ENCODE measurements around the gene ZNF611.
"Not testable (repeated sequence)": the region's sequence is repeated elsewhere in the genome, so short reads cannot be mapped to it uniquely, and the experiment has no call there.

DNA sequence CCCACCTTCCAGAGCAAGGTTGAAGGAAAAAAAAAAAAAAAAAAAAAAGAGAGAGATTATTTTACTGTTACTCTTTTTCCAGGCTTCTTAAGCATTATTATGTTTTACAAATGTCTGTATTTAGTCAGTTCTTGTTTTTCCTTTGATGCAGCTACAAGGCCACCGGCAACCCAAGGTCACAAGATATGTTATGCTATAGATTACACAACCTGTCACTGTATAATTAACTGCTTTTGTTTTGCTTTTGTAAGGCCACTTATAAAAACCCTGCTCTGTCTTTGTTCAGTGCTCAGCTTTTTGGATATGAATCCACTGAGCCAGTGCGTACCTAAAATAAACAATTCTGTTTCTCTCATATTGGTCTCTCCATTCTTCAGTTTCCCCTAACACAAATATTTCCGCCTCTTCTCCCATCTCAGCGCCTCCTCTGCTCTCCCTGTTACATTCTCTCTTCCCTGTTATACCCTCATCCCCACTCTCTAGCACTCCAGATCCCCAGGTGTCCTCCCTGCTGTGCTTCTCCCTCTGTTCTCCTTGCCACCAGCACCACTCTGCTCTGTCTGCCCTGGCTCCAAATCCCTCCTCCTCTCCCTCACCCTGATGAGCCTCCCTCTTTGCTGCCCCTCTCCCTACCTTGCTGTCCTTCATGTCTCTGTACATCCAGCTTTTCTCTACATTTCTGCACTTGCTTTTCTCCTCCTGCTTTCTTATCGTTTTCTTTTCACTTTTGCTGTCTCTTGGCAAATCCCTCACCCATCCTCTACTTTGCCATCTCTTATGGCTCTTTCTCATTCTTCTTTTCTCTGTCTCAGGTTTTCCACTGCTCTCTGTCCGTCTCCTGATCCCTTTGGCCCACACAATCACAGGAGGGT is 45.7 kb downstream of the ZNF611 start:
- TF ChIP-seq, protein P1, sequence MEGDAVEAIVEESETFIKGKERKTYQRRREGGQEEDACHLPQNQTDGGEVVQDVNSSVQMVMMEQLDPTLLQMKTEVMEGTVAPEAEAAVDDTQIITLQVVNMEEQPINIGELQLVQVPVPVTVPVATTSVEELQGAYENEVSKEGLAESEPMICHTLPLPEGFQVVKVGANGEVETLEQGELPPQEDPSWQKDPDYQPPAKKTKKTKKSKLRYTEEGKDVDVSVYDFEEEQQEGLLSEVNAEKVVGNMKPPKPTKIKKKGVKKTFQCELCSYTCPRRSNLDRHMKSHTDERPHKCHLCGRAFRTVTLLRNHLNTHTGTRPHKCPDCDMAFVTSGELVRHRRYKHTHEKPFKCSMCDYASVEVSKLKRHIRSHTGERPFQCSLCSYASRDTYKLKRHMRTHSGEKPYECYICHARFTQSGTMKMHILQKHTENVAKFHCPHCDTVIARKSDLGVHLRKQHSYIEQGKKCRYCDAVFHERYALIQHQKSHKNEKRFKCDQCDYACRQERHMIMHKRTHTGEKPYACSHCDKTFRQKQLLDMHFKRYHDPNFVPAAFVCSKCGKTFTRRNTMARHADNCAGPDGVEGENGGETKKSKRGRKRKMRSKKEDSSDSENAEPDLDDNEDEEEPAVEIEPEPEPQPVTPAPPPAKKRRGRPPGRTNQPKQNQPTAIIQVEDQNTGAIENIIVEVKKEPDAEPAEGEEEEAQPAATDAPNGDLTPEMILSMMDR (conservative IDR thresholded peaks at IDR 0.05), result not testable (repeated sequence)
- TF ChIP-seq EZH2 (IDR thresholded peaks at IDR 0.05; ENCODE audit: low read depth), result not testable (repeated sequence)
